Measurements from ENCODE around the gene HOOK1.

- TF ChIP-seq CTCF (IDR thresholded peaks at IDR 0.05), result no peak
- TF ChIP-seq EZH2 (IDR thresholded peaks at IDR 0.05), result no peak
These were observed 45.7 kb upstream of the HOOK1 start for GRCh38 chr1:59768792-59769735.
